Muscle layer of colon (tissue), 2 donors: Measurements from ENCODE around the gene CT45A3.
"Not testable (repeated sequence)": the region's sequence is repeated elsewhere in the genome, so short reads cannot be mapped to it uniquely, and the experiment has no call there.

Experiments
- H3K27ac ChIP-seq: one replicate; pipeline ENCODE4 v1.7.0; 2013; ENCODE audit warnings: low read depth, mild to moderate bottlenecking, low read length, moderate library complexity
- H3K27me3 ChIP-seq, 2 donors: one replicate each; pipeline ENCODE4 v1.7.0; 2013; ENCODE audit warnings: low read length in 2 of 2, mild to moderate bottlenecking in 2 of 2; ENCODE audit not compliant: insufficient read depth in 2 of 2, control insufficient read depth in 1 of 2
- H3K36me3 ChIP-seq: one replicate; pipeline ENCODE4 v1.7.0; 2013; ENCODE audit warnings: mild to moderate bottlenecking, low read length; ENCODE audit not compliant: insufficient read depth
- H3K4me1 ChIP-seq: one replicate; pipeline ENCODE4 v1.7.0; 2013; ENCODE audit warnings: mild to moderate bottlenecking, low read length; ENCODE audit not compliant: insufficient read depth
- H3K4me3 ChIP-seq, 2 donors: one replicate each; pipeline ENCODE4 v1.7.0; 2013; ENCODE audit warnings: low read length in 2 of 2, low read depth in 1 of 2, mild to moderate bottlenecking in 1 of 2, moderate library complexity in 1 of 2
- H3K9ac ChIP-seq: one replicate; pipeline ENCODE4 v1.7.0; 2013; ENCODE audit warnings: low read length
- H3K9me3 ChIP-seq: one replicate; pipeline ENCODE4 v1.7.0; 2013; ENCODE audit warnings: mild to moderate bottlenecking, low read length
- donor health status: abdominal sarcoma.
- donor health status: Adenocarcinoma of cecum.

The CT45A3 gene, protein sequence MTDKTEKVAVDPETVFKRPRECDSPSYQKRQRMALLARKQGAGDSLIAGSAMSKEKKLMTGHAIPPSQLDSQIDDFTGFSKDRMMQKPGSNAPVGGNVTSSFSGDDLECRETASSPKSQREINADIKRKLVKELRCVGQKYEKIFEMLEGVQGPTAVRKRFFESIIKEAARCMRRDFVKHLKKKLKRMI

DNA sequence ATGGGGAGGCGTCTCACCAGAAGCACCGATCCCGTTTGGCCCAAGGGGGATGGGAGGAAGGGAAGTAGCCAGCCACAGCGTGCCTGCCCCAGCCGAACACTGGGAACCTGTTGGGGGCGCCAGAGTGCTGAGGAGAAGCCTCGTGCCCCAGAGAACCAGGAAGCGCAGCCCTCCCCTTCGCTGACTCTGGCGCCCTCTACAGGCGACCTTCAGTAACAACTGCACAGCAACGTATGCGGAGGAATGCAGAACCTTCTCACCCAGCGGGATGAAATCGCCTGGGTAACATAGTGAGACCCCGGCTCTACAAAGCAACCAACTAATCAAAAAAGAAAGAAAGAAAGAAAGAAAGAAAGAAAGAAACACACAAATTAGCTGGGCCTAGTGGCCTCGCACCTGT lies at the start of gene CT45A3:
Gene CT45A3, minus strand, starts transcription at position 101 of the 400 bp plus-strand sequence. CDS start 3,747 bp downstream, outside the sequence.
- H3K4me1 ChIP-seq, H3K9me3 ChIP-seq, H3K36me3 ChIP-seq, H3K9ac ChIP-seq, H3K27ac ChIP-seq, H3K4me3 ChIP-seq, H3K27me3 ChIP-seq: not testable (repeated sequence)

DNA sequence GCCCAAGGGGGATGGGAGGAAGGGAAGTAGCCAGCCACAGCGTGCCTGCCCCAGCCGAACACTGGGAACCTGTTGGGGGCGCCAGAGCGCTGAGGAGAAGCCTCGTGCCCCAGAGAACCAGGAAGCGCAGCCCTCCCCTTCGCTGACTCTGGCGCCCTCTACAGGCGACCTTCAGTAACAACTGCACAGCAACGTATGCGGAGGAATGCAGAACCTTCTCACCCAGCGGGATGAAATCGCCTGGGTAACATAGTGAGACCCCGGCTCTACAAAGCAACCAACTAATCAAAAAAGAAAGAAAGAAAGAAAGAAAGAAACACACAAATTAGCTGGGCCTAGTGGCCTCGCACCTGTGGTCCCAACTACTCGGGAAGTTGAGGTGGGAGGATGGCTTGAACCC lies 34.7 kb upstream of the CT45A3 start, which contains the start of gene CT45A6:
Gene CT45A6, minus strand, starts transcription at position 101 of the 400 bp plus-strand sequence. CDS start 3,794 bp downstream, outside the sequence.
- H3K9ac ChIP-seq, H3K27me3 ChIP-seq, H3K4me3 ChIP-seq, H3K4me1 ChIP-seq, H3K36me3 ChIP-seq, H3K27ac ChIP-seq, H3K9me3 ChIP-seq: not testable (repeated sequence)

GRCh38 chrX:135785403-135785802 lies 17.4 kb upstream of the CT45A3 start, which contains the start of gene CT45A5:
Gene CT45A5, minus strand, starts transcription at chrX:135785503. Its CDS starts 3,774 bp downstream, at chrX:135781729.
- not testable (repeated sequence) for H3K27ac ChIP-seq, H3K9ac ChIP-seq, H3K4me3 ChIP-seq, H3K9me3 ChIP-seq, H3K27me3 ChIP-seq, H3K4me1 ChIP-seq, H3K36me3 ChIP-seq

DNA sequence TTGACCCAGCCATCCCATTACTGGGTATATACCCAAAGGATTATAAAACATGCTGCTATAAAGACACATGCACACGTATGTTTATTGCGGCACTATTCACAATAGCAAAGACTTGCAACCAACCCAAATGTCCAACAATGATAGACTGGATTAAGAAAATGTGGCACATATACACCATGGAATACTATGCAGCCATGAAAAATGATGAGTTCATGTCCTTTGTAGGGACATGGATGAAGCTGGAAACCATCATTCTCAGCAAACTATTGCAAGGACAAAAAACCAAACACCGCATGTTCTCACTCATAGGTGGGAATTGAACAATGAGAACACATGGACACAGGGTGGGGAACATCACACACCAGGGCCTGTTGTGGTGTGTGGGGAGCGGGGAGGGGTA lies 23.3 kb downstream of the CT45A3 start:
- not testable (repeated sequence) for H3K4me3 ChIP-seq, H3K27ac ChIP-seq, H3K4me1 ChIP-seq, H3K27me3 ChIP-seq, H3K9ac ChIP-seq, H3K36me3 ChIP-seq, H3K9me3 ChIP-seq

DNA sequence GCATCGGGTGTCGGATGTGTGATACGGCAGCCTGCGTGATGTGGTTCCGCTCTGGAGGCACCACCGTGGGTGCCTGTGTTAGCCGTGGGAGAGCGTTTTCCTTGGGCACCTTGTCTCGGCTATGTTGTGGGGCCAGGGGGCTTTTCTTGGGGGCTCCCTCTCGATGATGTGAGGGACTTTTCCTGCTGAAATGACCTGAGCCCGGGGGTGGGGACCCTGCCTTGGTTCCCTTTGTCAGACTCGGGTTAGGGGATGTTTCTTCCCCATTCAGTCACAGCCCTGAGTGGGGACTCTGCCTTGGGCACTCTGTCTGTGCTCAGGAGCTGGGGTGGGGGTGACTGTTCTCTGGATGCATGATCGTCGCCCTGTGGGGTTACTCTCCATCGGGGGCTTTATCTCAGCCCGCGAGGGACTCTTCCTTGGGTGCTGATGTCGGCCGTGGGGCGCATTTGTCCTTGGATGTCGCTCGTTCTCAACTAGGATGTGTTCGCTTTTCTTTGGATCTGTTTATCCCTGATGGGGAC lies 26.7 kb downstream of the CT45A3 start:
- Histone ChIP-seq H3K4me1 (no peaks in the 10 kb centered on the region), H3K4me3 (no peak overlapping the region), H3K27ac (no peak overlapping the region), H3K9me3 (no peaks in the 10 kb centered on the region), H3K9ac (no peak overlapping the region), H3K36me3 (no peaks in the 10 kb centered on the region), H3K27me3 (no peaks in the 10 kb centered on the region)

- no peak overlapping the region for H3K4me3 ChIP-seq
- no peaks in the 10 kb centered on the region for H3K9me3 ChIP-seq
- H3K27me3 ChIP-seq = no peaks in the 10 kb centered on the region
- H3K27ac ChIP-seq = no peak overlapping the region
- no peaks in the 10 kb centered on the region for H3K36me3 ChIP-seq
- H3K4me1 ChIP-seq = no peaks in the 10 kb centered on the region
- H3K9ac ChIP-seq = no peak overlapping the region
Measured at GRCh38 chrX:135740681-135741149, 27.3 kb downstream of the CT45A3 start.

GRCh38 chrX:135737366-135738071 lies 30.5 kb downstream of the CT45A3 start:
- no peak overlapping the region for H3K4me3 ChIP-seq
- H3K27me3 ChIP-seq = no peaks in the 10 kb centered on the region
- H3K36me3 ChIP-seq = no peaks in the 10 kb centered on the region
- H3K4me1 ChIP-seq = no peaks in the 10 kb centered on the region
- no peak overlapping the region for H3K9ac ChIP-seq
- H3K9me3 ChIP-seq = no peaks in the 10 kb centered on the region
- H3K27ac ChIP-seq = no peak overlapping the region

DNA sequence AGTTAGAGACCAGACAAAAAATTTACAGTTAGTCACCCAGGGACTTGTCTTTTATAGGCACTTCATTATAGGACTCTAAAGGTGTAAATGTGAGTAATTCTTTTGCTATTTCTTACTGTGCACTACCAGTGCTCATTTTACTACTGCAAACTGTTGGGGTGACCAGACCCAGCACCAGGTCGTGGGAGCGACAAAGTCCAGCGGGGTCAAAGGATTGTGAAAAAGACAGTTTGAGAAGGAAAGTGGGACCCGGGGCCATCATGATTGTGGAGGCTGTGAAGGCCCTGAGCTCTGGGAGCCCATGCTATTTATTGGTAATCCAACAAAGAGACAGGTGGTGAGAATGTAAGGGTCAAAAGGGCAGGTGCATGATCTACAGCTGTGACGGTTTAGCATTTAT lies 33.3 kb downstream of the CT45A3 start:
- H3K27me3 ChIP-seq, H3K4me1 ChIP-seq, H3K4me3 ChIP-seq, H3K36me3 ChIP-seq, H3K27ac ChIP-seq, H3K9ac ChIP-seq, H3K9me3 ChIP-seq: not testable (repeated sequence)

GRCh38 chrX:135713795-135714194 lies 54.2 kb downstream of the CT45A3 start:
- Histone ChIP-seq H3K36me3 (no peaks in the 10 kb centered on the region), H3K4me3 (no peak overlapping the region), H3K4me1 (no peaks in the 10 kb centered on the region), H3K9me3 (no peaks in the 10 kb centered on the region), H3K27me3 (no peaks in the 10 kb centered on the region), H3K27ac (no peak overlapping the region), H3K9ac (no peak overlapping the region)

GRCh38 chrX:135713183-135713689 lies 54.8 kb downstream of the CT45A3 start, which contains the start of gene CT45A1:
Gene CT45A1, plus strand, starts transcription at chrX:135713639. Its CDS starts 5,302 bp downstream, at chrX:135718941.
- not testable (repeated sequence) for H3K27ac ChIP-seq, H3K9ac ChIP-seq, H3K4me1 ChIP-seq, H3K4me3 ChIP-seq, H3K9me3 ChIP-seq, H3K27me3 ChIP-seq, H3K36me3 ChIP-seq
